ENCODE measurements around the gene FOXRED2.
A peak's percentile ranks its signal among the peaks of the same experiment; 100 is the strongest.

The FOXRED2 gene

GRCh38 chr22:36512991-36513390, 6.2 kb upstream of the FOXRED2 start:
- DNase-seq = no peak

GRCh38 chr22:36512333-36512732, 5.5 kb upstream of the FOXRED2 start:
- no peak for DNase-seq

GRCh38 chr22:36510966-36511881, 4.4 kb upstream of the FOXRED2 start:
- peak in 1 of 2 experiments; percentile 18 for DNase-seq

- peak; percentile 52 to 81 for DNase-seq
These were observed 3.5 kb upstream of the FOXRED2 start for GRCh38 chr22:36510384-36510783.

GRCh38 chr22:36507518-36508010, 724 bp upstream of the FOXRED2 start:
- DNase-seq = no peak

GRCh38 chr22:36505998-36506635, 723 bp downstream of the FOXRED2 start:
- DNase-seq = no peak

GRCh38 chr22:36497910-36498665, 8.8 kb downstream of the FOXRED2 start:
- DNase-seq = no peak

GRCh38 chr22:36493690-36494110, 13.1 kb downstream of the FOXRED2 start:
- DNase-seq = no peak

- no peak for DNase-seq
These were observed 14.7 kb downstream of the FOXRED2 start for GRCh38 chr22:36492109-36492508.

- DNase-seq = no peak
These were observed 15.7 kb downstream of the FOXRED2 start for GRCh38 chr22:36491155-36491554.

- no peak for DNase-seq
These were observed 20.0 kb downstream of the FOXRED2 start for GRCh38 chr22:36486619-36487384.

- peak; percentile 55 to 73 for DNase-seq
These were observed 25.3 kb downstream of the FOXRED2 start, which contains the start of gene TXN2 for GRCh38 chr22:36481393-36482168. TXN2 (minus strand) TSS chr22:36481640; CDS start chr22:36480837, 803 bp downstream.

GRCh38 chr22:36480941-36481392, 25.9 kb downstream of the FOXRED2 start:
- no peak for DNase-seq

GRCh38 chr22:36478966-36479365, 27.9 kb downstream of the FOXRED2 start:
- no peak for DNase-seq

GRCh38 chr22:36475341-36475740, 31.5 kb downstream of the FOXRED2 start:
- no peak for DNase-seq

GRCh38 chr22:36472689-36473088, 34.2 kb downstream of the FOXRED2 start:
- DNase-seq = no peak

GRCh38 chr22:36471341-36471821, 35.5 kb downstream of the FOXRED2 start:
- no peak for DNase-seq

GRCh38 chr22:36470994-36471331, 35.9 kb downstream of the FOXRED2 start:
- no peak for DNase-seq

GRCh38 chr22:36470162-36470993, 36.5 kb downstream of the FOXRED2 start:
- peak in 1 of 2 experiments; percentile 24 for DNase-seq

- no peak for DNase-seq
These were observed 37.6 kb downstream of the FOXRED2 start for GRCh38 chr22:36469094-36469710.

Data from NCI-H187 (cell line).